ENCODE data around the gene DCUN1D4.

Gene DCUN1D4

GRCh38 chr4:51842554-51843308 is at the start of gene DCUN1D4:
TSS of gene DCUN1D4 (plus strand) at chr4:51843153. CDS start at chr4:51843243, 90 bp downstream.
- DNase-seq, result peak; percentile 95 to 100 (median 99)

- DNase-seq, result no peak
Observed at GRCh38 chr4:51820443-51821234, 22.3 kb upstream of the DCUN1D4 start.

- DNase-seq, result no peak
Observed at GRCh38 chr4:51825341-51825740, 17.6 kb upstream of the DCUN1D4 start.

- DNase-seq, result no peak
Observed at GRCh38 chr4:51830156-51830720, 12.7 kb upstream of the DCUN1D4 start.

GRCh38 chr4:51831133-51831532 is 11.8 kb upstream of the DCUN1D4 start:
- DNase-seq, result peak in 38 of 56 donors; percentile 5 to 77 (median 23)

GRCh38 chr4:51833236-51833635 is 9.7 kb upstream of the DCUN1D4 start:
- DNase-seq, result no peak

GRCh38 chr4:51835079-51835478 is 7.9 kb upstream of the DCUN1D4 start:
- DNase-seq, result no peak

- no peak for DNase-seq
Observed at GRCh38 chr4:51835855-51836254, 7.1 kb upstream of the DCUN1D4 start.

GRCh38 chr4:51836549-51836948 is 6.4 kb upstream of the DCUN1D4 start:
- no peak for DNase-seq

- no peak for DNase-seq
Observed at GRCh38 chr4:51840781-51841180, 2.2 kb upstream of the DCUN1D4 start.

GRCh38 chr4:51842167-51842553 is 793 bp upstream of the DCUN1D4 start:
- peak in 12 of 56 donors; percentile 1 to 54 (median 32) for DNase-seq

- peak in 50 of 56 donors; percentile 22 to 90 (median 78) for DNase-seq
Observed at GRCh38 chr4:51843309-51844152, 578 bp downstream of the DCUN1D4 start.

GRCh38 chr4:51844153-51845054 is 1.5 kb downstream of the DCUN1D4 start:
- DNase-seq, result peak; percentile 16 to 98 (median 90)

GRCh38 chr4:51845055-51845426 is 2.1 kb downstream of the DCUN1D4 start:
- no peak for DNase-seq

GRCh38 chr4:51845711-51846110 is 2.8 kb downstream of the DCUN1D4 start:
- no peak for DNase-seq

GRCh38 chr4:51849430-51849829 is 6.5 kb downstream of the DCUN1D4 start:
- no peak for DNase-seq

GRCh38 chr4:51850294-51850693 is 7.3 kb downstream of the DCUN1D4 start:
- DNase-seq, result no peak

GRCh38 chr4:51851090-51851936 is 8.4 kb downstream of the DCUN1D4 start:
- no peak for DNase-seq

GRCh38 chr4:51851937-51852290 is 9.0 kb downstream of the DCUN1D4 start:
- DNase-seq, result no peak

Data from nucleus accumbens (tissue), 56 donors.